Stomach (tissue), 9 donors: ENCODE results near the gene OTULINL. TPM values are rescaled to one million over a fixed set of nuclear protein-coding genes. Genes with fewer than 3 reads are reported as not detected.
A peak's percentile ranks its signal among the peaks of the same experiment; 100 is the strongest.

Experiments
- DNase-seq, 2 donors: peaks; one replicate each; pipeline versions ENCODE4 v3.0.0 to v3.0.0-alpha.2; 2013 to 2019
- H3K27ac ChIP-seq, 5 donors: fragments of 200-600 bp in 4 of 5; sonication (generic) in 4 of 5; one replicate each; pipeline ENCODE4 v1.5.1; 2013 to 2019; ENCODE audit warnings: mild to moderate bottlenecking in 1 of 5, moderate library complexity in 1 of 5
- H3K27me3 ChIP-seq, 3 donors: fragments of 200-600 bp; sonication (generic); one replicate each; pipeline ENCODE4 v1.5.1; 2017 to 2019; ENCODE audit warnings: mixed run types in 1 of 3
- H3K36me3 ChIP-seq, 4 donors: fragments of 200-600 bp; sonication (generic); 1 replicate in 3 of 4; 2 replicates in 1 of 4; pipeline ENCODE4 v1.5.1; 2016 to 2019
- H3K4me1 ChIP-seq, 4 donors: fragments of 200-600 bp; sonication (generic); one replicate each; pipeline ENCODE4 v1.5.1; 2016 to 2019
- H3K4me3 ChIP-seq, 4 donors: fragments of 200-600 bp; sonication (generic) in 3 of 4; one replicate each; pipeline ENCODE4 v1.5.1; 2016 to 2019; ENCODE audit warnings: mild to moderate bottlenecking in 1 of 4
- H3K9me3 ChIP-seq, 4 donors: fragments of 200-600 bp; sonication (generic); one replicate each; pipeline ENCODE4 v1.5.1; 2016 to 2019
- EP300 ChIP-seq: sonication (generic); formaldehyde crosslinking; IDR thresholded peaks from one replicate; pipeline ENCODE4 v1.6.1; 2017; ENCODE audit warnings: antibody characterized with exemption
- POLR2A ChIP-seq, 4 donors: fragments of 450-650 bp; IDR thresholded peaks; one replicate each; pipeline ENCODE4 v1.6.1; 2016; ENCODE audit warnings: antibody characterized with exemption in 4 of 4, control low read depth in 2 of 4, mild to moderate bottlenecking in 1 of 4, moderate library complexity in 1 of 4
- POLR2AphosphoS5 ChIP-seq, 3 donors: sonication (generic); formaldehyde crosslinking; IDR thresholded peaks; one replicate each; pipeline ENCODE4 v1.6.1; 2016; ENCODE audit warnings: antibody characterized with exemption in 3 of 3
- WGBS, 5 donors: extraction: QIAGEN DNeasy Blood & Tissue Kit in 3 of 5; methylation state at CpG; one replicate each; pipeline versions ENCODE4 v1.1.5 to v1.1.7; 2013 to 2018; 5-methylcytosine and 5-hydroxymethylcytosine counted together
- intact Hi-C: fragments of 100-400 bp; cut with DNase I; formaldehyde crosslinking; loops from one replicate; pipeline ENCODE4 v1.15.1; 2023; ENCODE audit warnings: low total_unique reads
- polyA plus RNA-seq, 3 donors: library from polyadenylated mRNA; stranded (reverse); fragments of 200-250 nt; gene quantifications; one replicate each; pipeline ENCODE4 v1.2.3, GENCODE V29; 2013
- total RNA-seq, 5 donors: library from RNA; depleted of rRNA; stranded (reverse); fragments of >200 nt; gene quantifications; one replicate each; pipeline versions ENCODE4 v1.1.0 to v1.2.3, GENCODE V29; 2014 to 2016
- TF ChIP-seq, protein P1 (sequence below), 7 experiments: fragments of 450-650 bp in 4 of 7; fragments of 200-600 bp in 3 of 7; sonication (generic) in 3 of 7; IDR thresholded peaks; one replicate each; pipeline ENCODE4 v1.5.1; 2016 to 2019; ENCODE audit warnings: antibody characterized with exemption in 7 of 7, control low read depth in 2 of 7, mild to moderate bottlenecking in 1 of 7
- donor health status: healthy with polysubstance abuse.
- donor health status: Bipolar disorder and iron deficiency.
- donor health status: healthy.

The OTULINL gene
- total and polyA plus RNA-seq, 8 donors, result 0.93 to 31.0 (median 15.1) TPM

DNA sequence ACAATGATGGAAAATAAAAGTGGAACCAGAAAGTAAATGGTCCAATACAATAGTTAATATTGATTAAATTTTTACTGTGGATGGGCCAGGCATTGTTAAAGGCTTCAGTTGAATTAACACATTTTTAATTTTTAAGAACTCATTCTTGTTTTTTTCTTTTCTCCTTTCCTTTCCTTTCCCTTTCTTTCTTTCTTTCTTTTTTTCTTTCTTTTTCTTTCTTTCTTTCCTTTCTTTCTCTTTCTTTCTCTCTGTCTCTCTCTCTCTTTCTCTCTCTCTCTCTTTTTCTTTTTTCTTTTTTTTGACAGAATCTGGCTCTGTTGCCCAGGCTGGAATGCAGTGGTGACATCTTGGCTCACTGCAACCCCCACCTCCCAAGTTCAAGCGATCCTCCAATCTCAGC, 13.3 kb upstream of the OTULINL start:
- no peak for DNase-seq
- WGBS, 5 donors, result 94 to 100% (median 97%) methylated on average over 1 of the region's 1 CpG
- intact Hi-C loops, result no loop called here
- H3K27me3 ChIP-seq, result no peaks in the 10 kb centered on the region
- H3K9me3 ChIP-seq, result no peaks in the 10 kb centered on the region
- H3K27ac ChIP-seq, result no peak overlapping the region
- TF ChIP-seq POLR2A (IDR thresholded peaks at IDR 0.05) (no peak), POLR2AphosphoS5 (IDR thresholded peaks at IDR 0.05) (no peak), EP300 (no peak)
- TF ChIP-seq, protein P1, sequence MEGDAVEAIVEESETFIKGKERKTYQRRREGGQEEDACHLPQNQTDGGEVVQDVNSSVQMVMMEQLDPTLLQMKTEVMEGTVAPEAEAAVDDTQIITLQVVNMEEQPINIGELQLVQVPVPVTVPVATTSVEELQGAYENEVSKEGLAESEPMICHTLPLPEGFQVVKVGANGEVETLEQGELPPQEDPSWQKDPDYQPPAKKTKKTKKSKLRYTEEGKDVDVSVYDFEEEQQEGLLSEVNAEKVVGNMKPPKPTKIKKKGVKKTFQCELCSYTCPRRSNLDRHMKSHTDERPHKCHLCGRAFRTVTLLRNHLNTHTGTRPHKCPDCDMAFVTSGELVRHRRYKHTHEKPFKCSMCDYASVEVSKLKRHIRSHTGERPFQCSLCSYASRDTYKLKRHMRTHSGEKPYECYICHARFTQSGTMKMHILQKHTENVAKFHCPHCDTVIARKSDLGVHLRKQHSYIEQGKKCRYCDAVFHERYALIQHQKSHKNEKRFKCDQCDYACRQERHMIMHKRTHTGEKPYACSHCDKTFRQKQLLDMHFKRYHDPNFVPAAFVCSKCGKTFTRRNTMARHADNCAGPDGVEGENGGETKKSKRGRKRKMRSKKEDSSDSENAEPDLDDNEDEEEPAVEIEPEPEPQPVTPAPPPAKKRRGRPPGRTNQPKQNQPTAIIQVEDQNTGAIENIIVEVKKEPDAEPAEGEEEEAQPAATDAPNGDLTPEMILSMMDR (IDR thresholded peaks at IDR 0.05), result no peak
- no peak overlapping the region for H3K4me3 ChIP-seq
- no peaks in the 10 kb centered on the region for H3K36me3 ChIP-seq
- H3K4me1 ChIP-seq, result no peaks in the 10 kb centered on the region

DNA sequence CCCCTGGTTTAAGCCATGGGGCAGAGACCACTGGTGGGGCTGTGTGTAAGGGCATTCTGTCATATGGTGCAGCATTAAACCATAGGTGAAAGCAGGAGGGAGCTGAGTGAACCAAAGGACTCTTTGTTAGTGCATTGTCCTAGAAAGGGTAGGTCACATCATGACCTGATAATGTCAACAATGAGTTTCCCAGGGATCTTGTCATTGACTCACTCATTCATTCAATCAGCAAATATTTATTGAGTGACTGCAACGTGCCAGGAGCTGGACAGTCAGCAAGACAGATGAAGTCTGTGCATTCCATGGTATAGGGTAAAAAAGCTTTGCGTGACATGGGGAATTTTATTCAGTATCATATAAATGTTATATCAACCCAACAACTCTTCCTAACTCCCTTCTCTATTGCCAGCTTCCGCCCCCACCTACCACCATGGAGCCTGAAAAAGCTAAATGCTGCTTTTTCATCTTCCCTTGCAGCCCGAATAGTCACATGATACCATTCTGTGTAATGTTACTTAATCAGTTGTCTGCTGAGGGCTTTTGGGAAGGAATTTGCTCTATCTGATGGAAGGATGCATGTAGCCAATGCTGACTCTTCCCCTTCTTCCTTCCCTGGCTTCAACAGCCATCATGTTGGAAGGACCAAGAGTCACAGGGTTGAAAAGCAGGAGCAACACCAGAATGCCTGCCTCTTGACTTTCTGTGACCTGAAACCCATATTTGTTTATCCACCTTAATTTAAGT, 11.5 kb upstream of the OTULINL start:
- H3K4me3 ChIP-seq, result no peak overlapping the region
- intact Hi-C loops, result no loop called here
- H3K27ac ChIP-seq, result no peak overlapping the region
- no peaks in the 10 kb centered on the region for H3K9me3 ChIP-seq
- no peaks in the 10 kb centered on the region for H3K36me3 ChIP-seq
- 49 to 67% (median 62%) methylated on average over 4 of the region's 4 CpGs for WGBS, 5 donors
- DNase-seq, result no peak
- TF ChIP-seq EP300, result no peak
- TF ChIP-seq, protein P1 (IDR thresholded peaks at IDR 0.05), result no peak
- H3K4me1 ChIP-seq, result peaks cover 0 to 10% (median 0%) of the 10 kb centered on the region in 4 donors
- no peaks in the 10 kb centered on the region for H3K27me3 ChIP-seq

DNA sequence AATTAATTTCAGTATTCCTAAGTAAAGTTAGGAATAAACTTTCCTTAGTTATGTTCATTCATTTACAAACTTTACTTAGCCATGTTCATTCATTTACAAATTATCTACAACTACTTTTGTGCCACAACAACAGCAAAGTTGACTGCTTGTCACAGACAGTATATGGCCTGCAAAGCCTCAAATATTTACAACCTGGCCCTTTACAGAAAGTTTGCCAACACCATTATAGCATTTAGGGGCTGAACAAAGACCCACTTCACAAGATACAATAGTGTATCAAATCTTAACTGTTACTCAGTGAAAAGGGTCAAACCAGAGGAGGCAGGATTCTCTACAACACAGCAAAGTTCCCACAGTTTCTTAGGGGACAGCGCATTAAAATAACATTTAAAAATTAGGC, 9.7 kb upstream of the OTULINL start:
- H3K4me1 ChIP-seq, result peaks cover 0 to 15% (median 0%) of the 10 kb centered on the region in 4 donors
- no peak overlapping the region for H3K4me3 ChIP-seq
- DNase-seq, result no peak
- peaks cover 0 to under 1% (median 0%) of the 10 kb centered on the region in 3 donors for H3K27me3 ChIP-seq
- H3K27ac ChIP-seq, result no peak overlapping the region
- TF ChIP-seq POLR2A (IDR thresholded peaks at IDR 0.05) (no peak), EP300 (no peak), POLR2AphosphoS5 (IDR thresholded peaks at IDR 0.05) (no peak)
- TF ChIP-seq, protein P1 (IDR thresholded peaks at IDR 0.05), result no peak
- H3K9me3 ChIP-seq, result no peaks in the 10 kb centered on the region
- intact Hi-C loops, result no loop called here
- H3K36me3 ChIP-seq, result no peaks in the 10 kb centered on the region
- WGBS, 5 donors, result 79 to 97% (median 84%) methylated on average over 1 of the region's 1 CpG

DNA sequence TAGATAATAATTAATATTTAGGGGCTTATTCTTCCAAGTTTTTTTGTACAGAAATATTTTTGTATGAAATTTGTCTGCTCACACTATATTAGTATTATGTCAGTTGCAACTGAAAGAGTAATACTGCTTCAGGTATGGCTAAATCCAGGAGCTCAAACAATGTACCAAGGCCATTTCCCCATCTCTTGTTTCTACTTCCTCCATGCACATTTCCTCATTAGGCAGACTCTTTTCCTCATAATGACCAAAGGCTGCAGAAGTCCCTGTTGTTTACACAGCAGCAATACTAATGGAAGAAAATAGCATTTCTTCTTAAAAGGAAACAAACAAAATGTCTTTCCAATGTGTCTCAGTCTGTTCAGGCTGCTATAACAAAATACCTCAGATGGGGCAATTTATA, 9.2 kb upstream of the OTULINL start:
- intact Hi-C loops, result no loop called here
- Histone ChIP-seq H3K4me3 (no peak overlapping the region), H3K36me3 (no peaks in the 10 kb centered on the region), H3K27ac (peak overlapping the region in 1 of 5 donors; percentile 40), H3K4me1 (peaks cover 0 to 15% (median 0%) of the 10 kb centered on the region in 4 donors), H3K9me3 (no peaks in the 10 kb centered on the region), H3K27me3 (peaks cover 0 to 6% (median 0%) of the 10 kb centered on the region in 3 donors)
- DNase-seq, result no peak
- TF ChIP-seq, protein P1 (IDR thresholded peaks at IDR 0.05), result no peak
- no peak for TF ChIP-seq POLR2A (IDR thresholded peaks at IDR 0.05)
